Heart left ventricle (tissue), 16 donors: Measurements from ENCODE around the gene PGBD2. TPM values are rescaled to one million over a fixed set of nuclear protein-coding genes. Genes with fewer than 3 reads are reported as not detected.
"Not testable (repeated sequence)": the region's sequence is repeated elsewhere in the genome, so short reads cannot be mapped to it uniquely, and the experiment has no call there.

ENCODE experiments used
- ATAC-seq, 4 donors: fragments of 200-7000 bp; cut with Tn5 transposase; one replicate each; pipeline ENCODE4 v1.9.1; 2020 to 2022; ENCODE audit warnings: moderate library complexity in 4 of 4, mild to moderate bottlenecking in 3 of 4, moderate number of reproducible peaks in 1 of 4
- DNase-seq, 5 donors: peaks; one replicate each; pipeline ENCODE4 v3.0.0-alpha.2; 2020
- H3K27ac ChIP-seq, 12 donors: fragments of 200-600 bp; sonication (generic) in 4 of 12; one replicate each; pipeline versions ENCODE4 v1.5.0 to v1.8.0; 2016 to 2022; ENCODE audit warnings: mild to moderate bottlenecking in 2 of 12
- H3K27me3 ChIP-seq, 9 donors: fragments of 200-600 bp; sonication (generic) in 2 of 9; one replicate each; pipeline versions ENCODE4 v1.5.1 to v1.8.0; 2016 to 2022; ENCODE audit warnings: mild to moderate bottlenecking in 3 of 9
- H3K36me3 ChIP-seq, 9 donors: fragments of 200-600 bp; sonication (generic) in 2 of 9; one replicate each; pipeline versions ENCODE4 v1.5.0 to v1.8.0; 2018 to 2022; ENCODE audit warnings: mild to moderate bottlenecking in 2 of 9
- H3K4me1 ChIP-seq, 12 donors: fragments of 200-600 bp; sonication (generic) in 4 of 12; one replicate each; pipeline versions ENCODE4 v1.5.0 to v1.8.0; 2016 to 2022; ENCODE audit warnings: mild to moderate bottlenecking in 3 of 12
- H3K4me3 ChIP-seq, 12 donors: fragments of 200-600 bp; sonication (generic) in 4 of 12; one replicate each; pipeline versions ENCODE4 v1.5.0 to v1.8.0; 2017 to 2022; ENCODE audit warnings: mild to moderate bottlenecking in 9 of 12, moderate library complexity in 4 of 12
- H3K9me3 ChIP-seq, 12 donors: fragments of 200-600 bp; sonication (generic) in 4 of 12; one replicate each; pipeline versions ENCODE4 v1.5.0 to v1.8.0; 2016 to 2022; ENCODE audit warnings: mild to moderate bottlenecking in 1 of 12
- CTCF ChIP-seq, 12 donors: fragments of 200-600 bp; sonication (generic) in 4 of 12; IDR thresholded peaks; one replicate each; pipeline versions ENCODE4 v1.5.0 to v1.8.0; 2018 to 2022; ENCODE audit warnings: antibody characterized with exemption in 12 of 12, mild to moderate bottlenecking in 5 of 12
- WGBS, 4 donors: extraction: QIAGEN DNeasy Blood & Tissue Kit in 2 of 4; methylation state at CpG; one replicate each; pipeline versions ENCODE4 v1.1.5 to v1.1.7; 2013 to 2018; 5-methylcytosine and 5-hydroxymethylcytosine counted together
- intact Hi-C, 10 donors: fragments of 100-400 bp; cut with DNase I; formaldehyde crosslinking; loops; one replicate each; pipeline versions ENCODE4 v1.11.1 to v1.14.2; 2022
- polyA plus RNA-seq, 2 donors: library from polyadenylated mRNA; stranded (reverse); fragments of 200-250 nt; gene quantifications; one replicate each; pipeline ENCODE4 v1.2.3, GENCODE V29; 2013
- total RNA-seq, 9 donors: library from RNA; depleted of rRNA in 2 of 9; stranded (reverse); fragments of >200 nt in 2 of 9; fragmentation: NEBNext Ultra II Directional in 3 of 9; extraction: Animal tissue kit (Norgen Biotek cat#: 25700) in 3 of 9; gene quantifications; one replicate each; pipeline versions ENCODE4 v1.1.0 to v1.2.4, GENCODE V29; 2016 to 2023
- donor health status: ischemic (EF 13 %, LVEDD 7.1; RV severe dilation, severe dysfunction).
- donor health status: healthy with polysubstance abuse.
- donor health status: DM: no; HTN: yes; CAD: no.
- donor health status: DM: no; HTN: no; CAD: no.
- donor health status: ischemic (EF 25% LVEDD 6.9; RV normal size, moderate dysfunction).
- donor health status: ischemic (EF 25% LVEDD 5.7; RV mildly dilated, moderate dysfunction).
- donor health status: healthy.
- donor health status: DM: yes; HTN: yes; CAD: no.
- donor health status: ischemic (EF 35%, LVEDD 5.7; RV mildly dilated, moderate dysfunction).
- donor health status: nonischemic (EF 11% LVEDD 7.7; RV severe dilation, severe dysfunction).
- donor health status: DM: yes; HTN: yes; CAD: no.
- donor health status: PGD.
- donor health status: ischemic (EF 29% LVEDD 5.4; RV normal size, mild dysfunction).
- donor health status: nonischemic (EF 23%, LVEDD 6.1; RV moderate dilation, normal function).

The PGBD2 gene
- total and polyA plus RNA-seq, 11 donors, result 1.5 to 3.9 (median 2.6) TPM

GRCh38 chr1:248944134-248944999 is 38.3 kb downstream of the PGBD2 start:
- 47 to 73% (median 65%) methylated on average over 5 to 38 of the region's 77 CpGs for WGBS, 4 donors
- DNase-seq, H3K9me3 ChIP-seq, intact Hi-C loops, H3K4me1 ChIP-seq, H3K36me3 ChIP-seq, H3K4me3 ChIP-seq, H3K27ac ChIP-seq, ATAC-seq, H3K27me3 ChIP-seq: not testable (repeated sequence)
- peak in 1 of 12 donors; percentile 6 for TF ChIP-seq CTCF (IDR thresholded peaks at IDR 0.05)

GRCh38 chr1:248945000-248945423 is 39.0 kb downstream of the PGBD2 start:
- H3K27me3 ChIP-seq, intact Hi-C loops, DNase-seq, H3K4me3 ChIP-seq, H3K9me3 ChIP-seq, H3K36me3 ChIP-seq, H3K4me1 ChIP-seq, H3K27ac ChIP-seq: not testable (repeated sequence)
- ATAC-seq, result peak in 1 of 4 donors; percentile 36
- WGBS, 4 donors, result 70 to 88% (median 77%) methylated on average over 5 to 21 of the region's 33 CpGs; no CpG with 5 or more reads in 1 of the 4 donors

GRCh38 chr1:248945453-248945852 is 39.4 kb downstream of the PGBD2 start:
- H3K27ac ChIP-seq, intact Hi-C loops, H3K36me3 ChIP-seq, H3K9me3 ChIP-seq, H3K4me3 ChIP-seq, H3K27me3 ChIP-seq, H3K4me1 ChIP-seq: not testable (repeated sequence)
- ATAC-seq (peak in 3 of 4 donors; percentile 58 to 93 (median 88)), DNase-seq (peak in 3 of 5 donors; percentile 37 to 71 (median 42))
- 69 to 94% (median 84%) methylated on average over 7 to 13 of the region's 13 CpGs for WGBS, 4 donors

GRCh38 chr1:248945856-248946416 is 39.9 kb downstream of the PGBD2 start:
- H3K9me3 ChIP-seq, H3K4me1 ChIP-seq, intact Hi-C loops, DNase-seq, H3K27me3 ChIP-seq, H3K36me3 ChIP-seq, H3K4me3 ChIP-seq, H3K27ac ChIP-seq: not testable (repeated sequence)
- peak in 3 of 4 donors; percentile 42 to 82 (median 76) for ATAC-seq

Other genes starting within 250 kb of the PGBD2 start
- not detected for gene OR14I1, start 203.5 kb upstream of the PGBD2 start, total RNA-seq
- not detected for gene OR14I1, start 203.5 kb upstream of the PGBD2 start, polyA plus RNA-seq
- not detected for gene LYPD8, start 150.5 kb upstream of the PGBD2 start, total RNA-seq
- not detected for gene LYPD8, start 150.5 kb upstream of the PGBD2 start, polyA plus RNA-seq
- 10 to 100 TPM; 15.8 to 47.1 (median 19.3) TPM for gene SH3BP5L, start 80.3 kb upstream of the PGBD2 start, total RNA-seq
- 10 to 100 TPM; 17.9 to 51.1 TPM for gene SH3BP5L, start 80.3 kb upstream of the PGBD2 start, polyA plus RNA-seq
- 10 to 100 TPM; 27.9 to 63.8 (median 37.8) TPM for gene ZNF672, start 68.0 kb upstream of the PGBD2 start, total RNA-seq
- 10 to 100 TPM; 20.5 to 50.1 TPM for gene ZNF672, start 68.0 kb upstream of the PGBD2 start, polyA plus RNA-seq
- 10 to 100 TPM in 6 of 9 donors, 1 to 10 TPM in 3; 7.4 to 19.7 (median 14.8) TPM for gene ZNF692, start 47.1 kb upstream of the PGBD2 start, total RNA-seq
- gene ZNF692, start 47.1 kb upstream of the PGBD2 start, polyA plus RNA-seq, result 10 to 100 TPM; 14.8 to 32.4 TPM